ENCODE results near the gene TMEM94. TPM values are rescaled to one million over a fixed set of nuclear protein-coding genes. Genes with fewer than 3 reads are reported as not detected.

TMEM94 gene
- total RNA-seq, 1 donor from 2014 or later, result 111 TPM

- H3K27me3 Mint-ChIP-seq (ENCODE audit: unreplicated experiment), result peaks cover 15% of the 10 kb centered on the region
These were observed 47.5 kb downstream of the TMEM94 start for GRCh38 chr17:75503976-75504346.

GRCh38 chr17:75504347-75505151 lies 48.1 kb downstream of the TMEM94 start:
- H3K9me3 Mint-ChIP-seq (ENCODE audit: unreplicated experiment), result no peaks in the 10 kb centered on the region
- H3K27ac Mint-ChIP-seq (ENCODE audit: unreplicated experiment), result no peak overlapping the region
- TF ChIP-seq CTCF (IDR thresholded peaks at IDR 0.05; ENCODE audit: unreplicated experiment), result no peak
- H3K36me3 Mint-ChIP-seq (ENCODE audit: low read depth, unreplicated experiment), result peaks cover 9% of the 10 kb centered on the region
- DNase-seq (ENCODE audit: low spot score), result peak; percentile 43
- H3K27me3 Mint-ChIP-seq (ENCODE audit: unreplicated experiment), result peaks cover 17% of the 10 kb centered on the region
- peaks cover 3% of the 10 kb centered on the region for H3K4me1 Mint-ChIP-seq (ENCODE audit: unreplicated experiment)
- no peak overlapping the region for H3K4me3 Mint-ChIP-seq (ENCODE audit: unreplicated experiment)

More at GRCh38 chr17:75503976-75504346, 47.5 kb downstream of the TMEM94 start:
- no peak overlapping the region for H3K4me3 Mint-ChIP-seq (ENCODE audit: unreplicated experiment)
- no peak overlapping the region for H3K27ac Mint-ChIP-seq (ENCODE audit: unreplicated experiment)
- no peaks in the 10 kb centered on the region for H3K4me1 Mint-ChIP-seq (ENCODE audit: unreplicated experiment)
- no peak for TF ChIP-seq CTCF (IDR thresholded peaks at IDR 0.05; ENCODE audit: unreplicated experiment)
- H3K9me3 Mint-ChIP-seq (ENCODE audit: unreplicated experiment), result no peaks in the 10 kb centered on the region
- no peak for DNase-seq (ENCODE audit: low spot score)
- peaks cover 9% of the 10 kb centered on the region for H3K36me3 Mint-ChIP-seq (ENCODE audit: low read depth, unreplicated experiment)

GRCh38 chr17:75505152-75505409 lies 48.6 kb downstream of the TMEM94 start:
- Mint-ChIP-seq H3K4me1 (ENCODE audit: unreplicated experiment) (peaks cover 9% of the 10 kb centered on the region), H3K36me3 (ENCODE audit: low read depth, unreplicated experiment) (peaks cover 9% of the 10 kb centered on the region), H3K27me3 (ENCODE audit: unreplicated experiment) (peaks cover 15% of the 10 kb centered on the region), H3K9me3 (ENCODE audit: unreplicated experiment) (no peaks in the 10 kb centered on the region), H3K27ac (ENCODE audit: unreplicated experiment) (no peak overlapping the region), H3K4me3 (ENCODE audit: unreplicated experiment) (no peak overlapping the region)
- no peak for TF ChIP-seq CTCF (IDR thresholded peaks at IDR 0.05; ENCODE audit: unreplicated experiment)
- no peak for DNase-seq (ENCODE audit: low spot score)

GRCh38 chr17:75505640-75506039 lies 49.2 kb downstream of the TMEM94 start:
- Mint-ChIP-seq H3K9me3 (ENCODE audit: unreplicated experiment) (no peaks in the 10 kb centered on the region), H3K27ac (ENCODE audit: unreplicated experiment) (no peak overlapping the region), H3K4me3 (ENCODE audit: unreplicated experiment) (no peak overlapping the region), H3K36me3 (ENCODE audit: low read depth, unreplicated experiment) (peaks cover 9% of the 10 kb centered on the region), H3K4me1 (ENCODE audit: unreplicated experiment) (peaks cover 11% of the 10 kb centered on the region), H3K27me3 (ENCODE audit: unreplicated experiment) (peaks cover 13% of the 10 kb centered on the region)
- no peak for TF ChIP-seq CTCF (IDR thresholded peaks at IDR 0.05; ENCODE audit: unreplicated experiment)
- DNase-seq (ENCODE audit: low spot score), result no peak

GRCh38 chr17:75506134-75506533 lies 49.7 kb downstream of the TMEM94 start:
- H3K36me3 Mint-ChIP-seq (ENCODE audit: low read depth, unreplicated experiment), result peaks cover 9% of the 10 kb centered on the region
- peaks cover 13% of the 10 kb centered on the region for H3K27me3 Mint-ChIP-seq (ENCODE audit: unreplicated experiment)
- no peak overlapping the region for H3K27ac Mint-ChIP-seq (ENCODE audit: unreplicated experiment)
- no peak for TF ChIP-seq CTCF (IDR thresholded peaks at IDR 0.05; ENCODE audit: unreplicated experiment)
- no peak for DNase-seq (ENCODE audit: low spot score)
- H3K9me3 Mint-ChIP-seq (ENCODE audit: unreplicated experiment), result no peaks in the 10 kb centered on the region
- H3K4me3 Mint-ChIP-seq (ENCODE audit: unreplicated experiment), result no peak overlapping the region
- peaks cover 11% of the 10 kb centered on the region for H3K4me1 Mint-ChIP-seq (ENCODE audit: unreplicated experiment)

Data from endothelial cell (in vitro differentiated cells).